ENCODE results near the gene CAMKV. TPM values are rescaled to one million over a fixed set of nuclear protein-coding genes. Genes with fewer than 3 reads are reported as not detected.

Gene CAMKV
- total RNA-seq, 4 donors from 2014 or later, result not detected

- ATAC-seq (ENCODE audit: low FRiP score) (no peak), DNase-seq (ENCODE audit: low spot score) (no peak)
- TF ChIP-seq, protein P1, sequence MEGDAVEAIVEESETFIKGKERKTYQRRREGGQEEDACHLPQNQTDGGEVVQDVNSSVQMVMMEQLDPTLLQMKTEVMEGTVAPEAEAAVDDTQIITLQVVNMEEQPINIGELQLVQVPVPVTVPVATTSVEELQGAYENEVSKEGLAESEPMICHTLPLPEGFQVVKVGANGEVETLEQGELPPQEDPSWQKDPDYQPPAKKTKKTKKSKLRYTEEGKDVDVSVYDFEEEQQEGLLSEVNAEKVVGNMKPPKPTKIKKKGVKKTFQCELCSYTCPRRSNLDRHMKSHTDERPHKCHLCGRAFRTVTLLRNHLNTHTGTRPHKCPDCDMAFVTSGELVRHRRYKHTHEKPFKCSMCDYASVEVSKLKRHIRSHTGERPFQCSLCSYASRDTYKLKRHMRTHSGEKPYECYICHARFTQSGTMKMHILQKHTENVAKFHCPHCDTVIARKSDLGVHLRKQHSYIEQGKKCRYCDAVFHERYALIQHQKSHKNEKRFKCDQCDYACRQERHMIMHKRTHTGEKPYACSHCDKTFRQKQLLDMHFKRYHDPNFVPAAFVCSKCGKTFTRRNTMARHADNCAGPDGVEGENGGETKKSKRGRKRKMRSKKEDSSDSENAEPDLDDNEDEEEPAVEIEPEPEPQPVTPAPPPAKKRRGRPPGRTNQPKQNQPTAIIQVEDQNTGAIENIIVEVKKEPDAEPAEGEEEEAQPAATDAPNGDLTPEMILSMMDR (IDR thresholded peaks at IDR 0.05), result no peak
These were observed 19.6 kb upstream of the CAMKV start for GRCh38 chr3:49889296-49889695.

- ATAC-seq (ENCODE audit: low FRiP score) (no peak), DNase-seq (ENCODE audit: low spot score) (no peak)
- TF ChIP-seq, protein P1 (IDR thresholded peaks at IDR 0.05), result no peak
These were observed 17.2 kb upstream of the CAMKV start for GRCh38 chr3:49886922-49887265.

DNA sequence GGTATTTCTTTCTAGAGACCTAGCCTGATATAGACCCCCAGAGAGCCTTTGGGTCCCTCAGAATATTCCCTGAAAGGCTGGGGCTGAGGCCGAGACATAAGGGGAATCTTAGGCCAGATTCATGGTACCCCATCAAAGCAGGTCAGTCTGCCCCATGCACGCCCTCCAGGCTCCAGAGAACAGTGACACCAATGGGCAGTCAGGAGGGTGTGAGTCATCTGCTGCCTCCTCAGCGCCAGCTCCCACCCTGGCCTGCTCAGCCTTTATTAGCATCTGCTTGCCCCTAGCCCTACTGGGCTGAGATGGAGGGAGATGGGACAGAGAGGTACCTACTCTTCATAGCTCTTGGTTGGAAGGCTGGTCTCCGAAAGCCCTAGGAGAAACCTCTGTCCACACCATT, 14.3 kb upstream of the CAMKV start:
- DNase-seq (ENCODE audit: low spot score) (no peak), ATAC-seq (ENCODE audit: low FRiP score) (peak; percentile 51)
- TF ChIP-seq, protein P1 (IDR thresholded peaks at IDR 0.05), result no peak

- TF ChIP-seq, protein P1 (IDR thresholded peaks at IDR 0.05), result no peak
- ATAC-seq (ENCODE audit: low FRiP score) (no peak), DNase-seq (ENCODE audit: low spot score) (no peak)
These were observed 12.5 kb upstream of the CAMKV start for GRCh38 chr3:49882166-49882565.

- DNase-seq (ENCODE audit: low spot score), result no peak
- ATAC-seq (ENCODE audit: low FRiP score), result no peak
- TF ChIP-seq, protein P1 (IDR thresholded peaks at IDR 0.05), result no peak
These were observed 11.0 kb upstream of the CAMKV start for GRCh38 chr3:49880581-49881315.

GRCh38 chr3:49879721-49880120, 10.0 kb upstream of the CAMKV start:
- DNase-seq (ENCODE audit: low spot score) (no peak), ATAC-seq (ENCODE audit: low FRiP score) (no peak)
- TF ChIP-seq, protein P1 (IDR thresholded peaks at IDR 0.05), result no peak

DNA sequence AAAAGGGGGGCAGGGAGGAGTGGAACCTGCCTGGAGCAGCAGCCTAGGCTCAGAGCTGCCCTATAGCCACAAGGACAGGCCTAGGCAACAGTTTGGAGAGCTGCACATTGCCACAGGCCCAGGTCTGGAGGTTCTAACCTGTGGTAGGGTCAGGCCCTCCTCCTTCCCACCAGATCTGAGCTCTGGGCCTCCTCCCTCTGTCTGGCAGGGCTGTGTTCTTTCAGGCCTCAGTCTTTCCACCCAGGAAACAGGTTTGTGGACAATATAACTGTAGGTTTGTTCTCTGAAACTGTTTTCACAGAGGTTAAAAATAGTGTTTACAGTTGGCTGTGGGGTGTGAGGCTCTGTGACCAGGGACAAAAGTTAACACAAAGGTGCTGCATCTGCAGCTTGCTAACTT, 9.0 kb upstream of the CAMKV start:
- TF ChIP-seq, protein P1 (IDR thresholded peaks at IDR 0.05), result no peak
- ATAC-seq (ENCODE audit: low FRiP score) (no peak), DNase-seq (ENCODE audit: low spot score) (no peak)

Measured in omental fat pad (tissue), 4 donors.